Sigmoid colon (tissue), 4 donors: Measurements from ENCODE around the gene ZNF844.

Source experiments
- EP300 ChIP-seq, 4 donors: sonication (generic); formaldehyde crosslinking; IDR thresholded peaks; one replicate each; pipeline ENCODE4 v1.6.1; 2017; ENCODE audit warnings: antibody characterized with exemption in 4 of 4
- POLR2A ChIP-seq, 2 donors: fragments of 450-650 bp; IDR thresholded peaks; one replicate each; pipeline ENCODE4 v1.6.1; 2016; ENCODE audit warnings: antibody characterized with exemption in 2 of 2, mild to moderate bottlenecking in 2 of 2, moderate library complexity in 2 of 2
- POLR2AphosphoS5 ChIP-seq, 4 donors: sonication (generic); formaldehyde crosslinking; IDR thresholded peaks; one replicate each; pipeline ENCODE4 v1.6.1; 2017; ENCODE audit warnings: antibody characterized with exemption in 4 of 4
- TF ChIP-seq, protein P1 (sequence below), 4 experiments: fragments of 450-650 bp in 3 of 4; fragments of 200-600 bp in 1 of 4; IDR thresholded peaks; one replicate each; pipeline ENCODE4 v1.5.1; 2016 to 2019; ENCODE audit warnings: antibody characterized with exemption in 4 of 4, mild to moderate bottlenecking in 3 of 4, moderate library complexity in 2 of 4

DNA sequence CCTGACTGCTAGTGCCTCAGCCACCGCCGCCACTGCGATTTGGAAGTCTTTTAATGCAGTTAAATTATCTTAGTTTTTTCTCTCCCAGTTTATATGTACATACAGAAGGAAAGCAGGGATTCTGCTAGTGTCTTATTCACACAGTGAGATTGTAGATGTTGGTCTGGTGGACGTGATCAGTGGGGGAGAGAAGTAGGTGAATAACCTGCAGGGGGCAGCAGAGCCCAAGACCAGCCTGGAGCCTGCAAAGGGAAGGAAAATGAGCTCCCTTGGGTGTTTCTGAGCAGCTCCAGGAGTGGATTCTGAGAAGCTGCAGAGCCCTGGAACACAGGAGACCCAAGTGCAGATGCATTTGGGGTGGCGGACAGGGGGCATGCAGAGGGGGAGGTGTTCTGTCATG lies 26.3 kb downstream of the ZNF844 start:
- TF ChIP-seq, protein P1, sequence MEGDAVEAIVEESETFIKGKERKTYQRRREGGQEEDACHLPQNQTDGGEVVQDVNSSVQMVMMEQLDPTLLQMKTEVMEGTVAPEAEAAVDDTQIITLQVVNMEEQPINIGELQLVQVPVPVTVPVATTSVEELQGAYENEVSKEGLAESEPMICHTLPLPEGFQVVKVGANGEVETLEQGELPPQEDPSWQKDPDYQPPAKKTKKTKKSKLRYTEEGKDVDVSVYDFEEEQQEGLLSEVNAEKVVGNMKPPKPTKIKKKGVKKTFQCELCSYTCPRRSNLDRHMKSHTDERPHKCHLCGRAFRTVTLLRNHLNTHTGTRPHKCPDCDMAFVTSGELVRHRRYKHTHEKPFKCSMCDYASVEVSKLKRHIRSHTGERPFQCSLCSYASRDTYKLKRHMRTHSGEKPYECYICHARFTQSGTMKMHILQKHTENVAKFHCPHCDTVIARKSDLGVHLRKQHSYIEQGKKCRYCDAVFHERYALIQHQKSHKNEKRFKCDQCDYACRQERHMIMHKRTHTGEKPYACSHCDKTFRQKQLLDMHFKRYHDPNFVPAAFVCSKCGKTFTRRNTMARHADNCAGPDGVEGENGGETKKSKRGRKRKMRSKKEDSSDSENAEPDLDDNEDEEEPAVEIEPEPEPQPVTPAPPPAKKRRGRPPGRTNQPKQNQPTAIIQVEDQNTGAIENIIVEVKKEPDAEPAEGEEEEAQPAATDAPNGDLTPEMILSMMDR (IDR thresholded peaks at IDR 0.05): peak in 3 of 4 experiments; percentile 14 to 58 (median 54)
- TF ChIP-seq EP300 (IDR thresholded peaks at IDR 0.05): no peak
- no peak for TF ChIP-seq POLR2A (IDR thresholded peaks at IDR 0.05)
- no peak for TF ChIP-seq POLR2AphosphoS5 (IDR thresholded peaks at IDR 0.05)
